C4-2B (cell line): Measurements from ENCODE around the gene TGFBR2.

Experiments
- CTCF ChIP-seq: fragments of 450-650 bp; conservative IDR thresholded peaks from 2 replicates; pipeline ENCODE4 v1.5.1; 2017; ENCODE audit warnings: mild to moderate bottlenecking
- ZFX ChIP-seq: fragments of 450-650 bp; IDR thresholded peaks from 2 replicates; pipeline ENCODE4 v1.6.1; 2017

DNA sequence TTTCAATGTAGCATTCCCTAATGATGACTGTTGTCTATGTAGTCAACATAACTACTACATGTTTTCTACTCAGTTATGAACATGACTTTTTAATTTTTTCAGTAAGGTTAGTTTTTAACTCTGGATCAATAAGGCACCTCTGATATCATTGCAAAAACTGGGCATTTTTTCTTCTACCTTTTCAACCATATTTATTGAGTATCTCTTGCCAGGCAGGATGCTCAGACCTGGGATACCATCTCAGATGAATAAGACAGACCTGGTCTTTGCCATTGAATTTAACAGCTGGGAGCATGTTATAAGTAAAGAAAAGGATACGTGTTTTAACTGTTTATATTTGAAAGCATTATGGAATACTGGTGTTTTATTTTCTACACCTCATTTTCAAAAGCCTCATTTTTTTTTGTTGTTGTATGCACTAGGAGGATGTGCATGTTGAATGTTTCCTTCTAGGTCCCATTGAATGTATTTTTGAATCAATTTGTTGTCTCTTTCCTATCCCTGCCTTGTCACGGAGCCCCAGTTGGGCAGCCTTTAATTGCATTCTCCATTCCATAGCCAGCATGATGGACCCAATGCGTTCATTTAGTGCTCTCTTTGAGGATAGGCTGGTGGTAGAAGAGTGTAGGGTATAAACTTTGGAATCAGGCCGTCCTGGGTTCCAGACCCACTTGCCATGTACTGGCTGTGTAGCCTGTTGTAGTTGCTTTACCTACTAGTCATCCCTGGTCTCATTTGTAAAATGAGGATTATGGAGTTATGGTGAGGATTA lies 3.7 kb downstream of the TGFBR2 start:
- TF ChIP-seq CTCF (no peak), ZFX (no peak)
